HCT116 (cell line): ENCODE results near the gene VSTM2B. TPM values are rescaled to one million over a fixed set of nuclear protein-coding genes. Genes with fewer than 3 reads are reported as not detected.

Experiments used
- ATAC-seq: fragments of 200-7000 bp; cut with Tn5 transposase; 2 replicates; pipeline ENCODE4 v1.9.1; 2020; ENCODE audit warnings: mild to moderate bottlenecking, moderate library complexity
- BruUV-seq: library from RNA; stranded (reverse); fragments of 400-500 nt; replicated peaks from 2 replicates; lab custom pipeline; 2021; lab: Mats Ljungman, UMichigan
- CTCF ChIA-PET: fragments of 300-600 bp; sonication (Branson Sonifier 250); formaldehyde crosslinking; loops from one replicate; lab custom pipeline; 2021; ENCODE audit warnings: antibody characterized with exemption; lab: Charles Lee
- POLR2A ChIA-PET: fragments of 300-600, 350-600 bp; sonication (Branson Sonifier 250); formaldehyde crosslinking; loops from one replicate; lab custom pipeline; 2021; ENCODE audit warnings: antibody characterized with exemption; lab: Charles Lee
- RAD21 ChIA-PET, 2 experiments: fragments of 300-600 bp; sonication (Branson Sonifier 250); formaldehyde crosslinking; loops; one replicate each; lab custom pipeline; 2023; ENCODE audit warnings: low total read pairs in 2 of 2; ENCODE audit not compliant: uncharacterized antibody in 2 of 2, unreplicated experiment in 2 of 2, low non-redundant PET in 1 of 2; lab: Charles Lee
- DNase-seq: peaks from one replicate; pipeline ENCODE4 v3.0.0-alpha.2; 2010; ENCODE audit warnings: low read depth, low spot score
- H2AFZ ChIP-seq: fragments of 200-600 bp; shearing (Covaris generic), sonication (generic); 2 replicates; pipeline ENCODE4 v1.6.1; 2017; ENCODE audit warnings: low read depth, mixed run types, mixed read lengths, antibody characterized with exemption, low read length; ENCODE audit not compliant: poor library complexity, severe bottlenecking
- H3K27ac ChIP-seq: 2 replicates; pipeline ENCODE4 v1.5.1; 2012; ENCODE audit warnings: low read depth, low read length
- H3K27me3 ChIP-seq: fragments of 200-600 bp; sonication (generic); 2 replicates; pipeline ENCODE4 v1.6.1; 2016; ENCODE audit warnings: mixed run types, low read length, mixed read lengths; ENCODE audit not compliant: insufficient read depth
- H3K36me3 ChIP-seq, 2 experiments: fragments of 200-500 bp in 1 of 2; fragments of 200-600 bp in 1 of 2; sonication (Bioruptor generic) in 1 of 2; sonication (generic) in 1 of 2; 2 replicates each; pipeline versions ENCODE4 v1.5.1 to v1.6.1; 2014 to 2016; ENCODE audit warnings: low read length in 2 of 2, inconsistent platforms in 1 of 2, mixed read lengths in 1 of 2, mixed run types in 1 of 2; ENCODE audit not compliant: insufficient read depth in 2 of 2, control insufficient read depth in 1 of 2
- H3K4me1 ChIP-seq, 2 experiments: fragments of 200-600 bp in 1 of 2; sonication (generic) in 1 of 2; 2 replicates each; pipeline versions ENCODE4 v1.5.1 to v1.6.1; 2012 to 2017; ENCODE audit warnings: low read length in 2 of 2, inconsistent platforms in 1 of 2, mild to moderate bottlenecking in 1 of 2, mixed read lengths in 1 of 2, mixed run types in 1 of 2, moderate library complexity in 1 of 2; ENCODE audit not compliant: insufficient read depth in 2 of 2, control insufficient read depth in 1 of 2
- H3K4me2 ChIP-seq: fragments of 200-600 bp; sonication (generic); 2 replicates; pipeline ENCODE4 v1.6.1; 2017; ENCODE audit warnings: mixed run types, low read length, mixed read lengths
- H3K4me3 ChIP-seq, 2 experiments: fragments of 200-600 bp in 1 of 2; sonication (generic) in 1 of 2; replicated peaks in 1 of 2; 2 replicates each; pipeline ENCODE4 v1.5.1; 2011 to 2016; ENCODE audit warnings: low read length in 2 of 2, control low read depth in 1 of 2, low read depth in 1 of 2, mild to moderate bottlenecking in 1 of 2, mixed read lengths in 1 of 2, mixed run types in 1 of 2
- H3K79me2 ChIP-seq: fragments of 200-600 bp; sonication (generic); 2 replicates; pipeline ENCODE4 v1.6.1; 2017; ENCODE audit warnings: mild to moderate bottlenecking, mixed run types, low read length, moderate library complexity, mixed read lengths; ENCODE audit not compliant: insufficient read depth
- H3K9ac ChIP-seq: fragments of 200-600 bp; sonication (generic); 2 replicates; pipeline ENCODE4 v1.6.1; 2016; ENCODE audit warnings: low read length, mixed read lengths
- H3K9me2 ChIP-seq: fragments of 200-600 bp; sonication (generic), shearing (Covaris generic); 2 replicates; pipeline ENCODE4 v1.6.1; 2017; ENCODE audit warnings: mixed run types, mild to moderate bottlenecking, moderate library complexity; ENCODE audit not compliant: insufficient read depth
- H3K9me3 ChIP-seq, 2 experiments: fragments of 200-500 bp in 1 of 2; fragments of 200-600 bp in 1 of 2; sonication (Bioruptor generic) in 1 of 2; sonication (generic) in 1 of 2; 2 replicates each; pipeline ENCODE4 v1.6.1; 2014 to 2017; ENCODE audit warnings: low read length in 2 of 2, mixed read lengths in 2 of 2, inconsistent platforms in 1 of 2, low read depth in 1 of 2, mild to moderate bottlenecking in 1 of 2, mixed run types in 1 of 2, moderate library complexity in 1 of 2; ENCODE audit not compliant: control insufficient read depth in 1 of 2, insufficient read depth in 1 of 2
- H4K20me1 ChIP-seq: fragments of 200-600 bp; sonication (generic), shearing (Covaris generic); 2 replicates; pipeline ENCODE4 v1.6.1; 2017; ENCODE audit warnings: mixed run types, mild to moderate bottlenecking, moderate library complexity; ENCODE audit not compliant: insufficient read depth
- CBX3 ChIP-seq: IDR thresholded peaks from 2 replicates; pipeline ENCODE4 v1.6.1; 2012; ENCODE audit warnings: low read depth
- EZH2phosphoT487 ChIP-seq: fragments of 200-600 bp; IDR thresholded peaks from 2 replicates; pipeline ENCODE4 v1.6.1; 2018; ENCODE audit warnings: antibody characterized with exemption, borderline replicate concordance
- POLR2A ChIP-seq: IDR thresholded peaks from 2 replicates; pipeline ENCODE4 v1.7.0; 2011; ENCODE audit warnings: borderline replicate concordance; ENCODE audit not compliant: insufficient read depth, insufficient read length; ENCODE audit errors: extremely low read depth
- POLR2AphosphoS5 ChIP-seq: IDR thresholded peaks from 2 replicates; pipeline ENCODE4 v1.6.1; 2011; ENCODE audit warnings: mild to moderate bottlenecking, low read depth, low read length, moderate library complexity
- TCF7L2 ChIP-seq: IDR thresholded peaks from 2 replicates; pipeline ENCODE4 v1.7.0; 2011; ENCODE audit warnings: borderline replicate concordance, inconsistent platforms; ENCODE audit not compliant: insufficient read depth, insufficient read length; ENCODE audit errors: extremely low read depth
- ZNF274 ChIP-seq: fragments of 200-500 bp; sonication (Bioruptor generic); IDR thresholded peaks from 2 replicates; pipeline ENCODE4 v1.6.1; 2014; ENCODE audit warnings: mild to moderate bottlenecking, low read depth, low read length, inconsistent platforms
- intact Hi-C: fragments of 100-400 bp; cut with micrococcal nuclease; formaldehyde crosslinking; loops from 2 replicates; pipeline ENCODE4 v1.10.0; 2022
- total RNA-seq: library from RNA; stranded (reverse); gene quantifications from one replicate; pipeline ENCODE4 v1.2.1, GENCODE V29; 2021; ENCODE audit not compliant: unreplicated experiment
- TF ChIP-seq, protein P1 (sequence below): IDR thresholded peaks from 2 replicates; pipeline ENCODE4 v1.6.1; 2012; ENCODE audit warnings: low read depth
- TF ChIP-seq, protein P2 (sequence below): IDR thresholded peaks from 2 replicates; pipeline ENCODE4 v1.6.1; 2012
- TF ChIP-seq, protein P3 (sequence below): IDR thresholded peaks from 2 replicates; pipeline ENCODE4 v1.6.1; 2012
- TF ChIP-seq, protein P4 (sequence below), 3 experiments: fragments of 200-600 bp in 1 of 3; sonication (generic) in 1 of 3; IDR thresholded peaks in 2 of 3; conservative IDR thresholded peaks in 1 of 3; 2 replicates each; pipeline ENCODE4 v1.5.1; 2012 to 2017; ENCODE audit warnings: low read depth in 2 of 3, low read length in 2 of 3, antibody characterized with exemption in 1 of 3, borderline replicate concordance in 1 of 3, control low read depth in 1 of 3, mild to moderate bottlenecking in 1 of 3, mixed read lengths in 1 of 3, mixed run types in 1 of 3, moderate library complexity in 1 of 3; ENCODE audit not compliant: insufficient read depth in 1 of 3

The VSTM2B gene
- total RNA-seq, 1 experiment from 2014 or later, result not detected

DNA sequence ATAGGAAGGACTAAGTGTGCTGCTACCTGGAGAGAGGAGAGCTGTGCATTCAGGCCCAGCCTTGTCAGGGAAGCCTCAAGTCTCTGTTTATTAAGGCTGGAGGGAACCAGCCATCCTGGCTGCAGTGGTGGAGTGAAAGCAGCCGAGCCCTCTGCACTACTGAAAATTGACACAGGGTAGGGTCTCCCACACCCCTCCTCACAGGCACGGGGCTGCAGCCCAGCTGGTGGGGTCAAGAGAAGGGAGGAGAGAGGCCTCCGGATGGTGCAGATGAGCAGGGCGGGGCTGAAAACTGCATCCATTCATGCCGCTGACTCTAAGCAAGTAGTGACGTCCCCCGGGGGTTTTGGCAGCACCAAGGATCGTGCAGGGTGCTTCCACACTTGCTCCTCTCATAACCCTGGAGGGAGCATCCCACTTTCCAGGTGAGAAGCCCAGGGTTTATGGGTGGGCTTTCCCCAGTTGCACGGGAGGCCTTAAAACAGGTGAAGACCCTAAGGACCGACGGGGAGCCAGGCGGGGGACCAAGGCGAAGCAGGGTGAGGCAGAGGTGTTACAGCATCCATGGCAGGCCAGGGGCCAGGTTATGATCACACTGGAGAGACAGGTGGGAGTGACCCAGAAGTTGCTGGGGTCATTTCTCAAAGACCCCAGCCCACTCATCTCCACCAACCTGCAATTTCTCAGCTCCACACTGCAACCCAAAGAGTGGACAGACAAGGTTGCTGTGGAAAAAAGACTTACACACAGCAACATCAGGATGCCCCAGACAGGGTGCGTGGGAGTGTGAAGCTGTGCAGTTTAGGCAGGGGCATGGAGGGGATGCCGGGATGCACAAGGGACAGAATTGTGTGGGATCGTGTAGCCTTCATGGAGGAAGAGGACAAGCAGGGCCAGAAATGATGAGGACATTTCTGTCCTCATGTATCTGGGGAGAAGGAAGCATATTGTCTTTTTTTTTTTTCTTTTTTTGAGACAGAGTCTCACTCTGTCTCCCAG is 36.8 kb downstream of the VSTM2B start:
- no peaks in the 10 kb centered on the region for H3K36me3 ChIP-seq
- ChIA-PET RAD21 (no interaction called here), CTCF (no interaction called here), POLR2A (no interaction called here)
- no peaks in the 10 kb centered on the region for H3K4me1 ChIP-seq
- peaks cover 28% of the 10 kb centered on the region for H3K27me3 ChIP-seq
- H3K9me3 ChIP-seq, result no peaks in the 10 kb centered on the region
- intact Hi-C loops, result no loop called here
- no peak overlapping the region for H2AFZ ChIP-seq
- BruUV-seq, result no TSS peak
- no peak overlapping the region for H3K27ac ChIP-seq
- H3K4me2 ChIP-seq, result no peak overlapping the region
- ATAC-seq (no peak), DNase-seq (no peak)
- H4K20me1 ChIP-seq, result no peaks in the 10 kb centered on the region
- H3K9ac ChIP-seq, result no peak overlapping the region
- no peak overlapping the region for H3K4me3 ChIP-seq
- no peak for TF ChIP-seq CBX3
- no peaks in the 10 kb centered on the region for H3K79me2 ChIP-seq
- H3K9me2 ChIP-seq, result no peaks in the 10 kb centered on the region

DNA sequence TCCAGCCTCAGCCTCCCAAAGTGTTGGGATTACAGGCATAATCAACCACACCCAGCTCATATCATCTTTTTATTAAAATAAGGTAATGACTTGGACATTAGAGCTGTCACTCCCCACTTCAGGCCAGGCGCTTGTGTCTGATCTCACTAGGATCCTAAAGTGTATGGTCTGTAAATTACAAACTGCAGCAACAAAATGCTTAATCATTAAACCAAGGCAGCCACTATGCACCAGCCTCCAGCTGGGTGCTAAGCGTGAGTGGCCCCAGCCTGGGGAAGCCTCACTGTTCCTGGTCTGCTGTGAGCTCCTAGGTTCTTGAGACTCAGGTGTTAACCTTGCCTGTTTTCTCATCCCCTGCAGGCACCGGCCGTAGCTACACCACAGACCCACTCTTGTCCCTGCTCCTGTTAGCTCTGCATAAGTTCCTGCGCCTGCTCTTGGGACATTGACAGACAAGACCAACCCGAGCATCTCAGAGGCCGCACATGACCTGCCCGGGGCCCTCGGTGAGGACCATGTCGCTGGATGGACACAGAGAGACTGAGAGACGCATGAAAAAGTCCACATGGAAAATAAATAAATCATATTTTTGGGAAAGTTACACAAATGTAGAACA is 37.8 kb downstream of the VSTM2B start:
- Histone ChIP-seq H3K4me3 (no peak overlapping the region), H3K27ac (no peak overlapping the region), H2AFZ (no peak overlapping the region), H3K9me2 (no peaks in the 10 kb centered on the region), H3K4me1 (no peaks in the 10 kb centered on the region), H3K9me3 (no peaks in the 10 kb centered on the region), H3K9ac (no peak overlapping the region), H3K36me3 (no peaks in the 10 kb centered on the region), H3K4me2 (no peak overlapping the region), H3K27me3 (peaks cover 33% of the 10 kb centered on the region), H3K79me2 (no peaks in the 10 kb centered on the region), H4K20me1 (no peaks in the 10 kb centered on the region)
- ChIA-PET CTCF (no interaction called here), POLR2A (no interaction called here), RAD21 (no interaction called here)
- intact Hi-C loops, result no loop called here
- DNase-seq, result no peak
- no TSS peak for BruUV-seq
- no peak; the same call in 1 of the 2 replicates for ATAC-seq
- TF ChIP-seq, protein P1, sequence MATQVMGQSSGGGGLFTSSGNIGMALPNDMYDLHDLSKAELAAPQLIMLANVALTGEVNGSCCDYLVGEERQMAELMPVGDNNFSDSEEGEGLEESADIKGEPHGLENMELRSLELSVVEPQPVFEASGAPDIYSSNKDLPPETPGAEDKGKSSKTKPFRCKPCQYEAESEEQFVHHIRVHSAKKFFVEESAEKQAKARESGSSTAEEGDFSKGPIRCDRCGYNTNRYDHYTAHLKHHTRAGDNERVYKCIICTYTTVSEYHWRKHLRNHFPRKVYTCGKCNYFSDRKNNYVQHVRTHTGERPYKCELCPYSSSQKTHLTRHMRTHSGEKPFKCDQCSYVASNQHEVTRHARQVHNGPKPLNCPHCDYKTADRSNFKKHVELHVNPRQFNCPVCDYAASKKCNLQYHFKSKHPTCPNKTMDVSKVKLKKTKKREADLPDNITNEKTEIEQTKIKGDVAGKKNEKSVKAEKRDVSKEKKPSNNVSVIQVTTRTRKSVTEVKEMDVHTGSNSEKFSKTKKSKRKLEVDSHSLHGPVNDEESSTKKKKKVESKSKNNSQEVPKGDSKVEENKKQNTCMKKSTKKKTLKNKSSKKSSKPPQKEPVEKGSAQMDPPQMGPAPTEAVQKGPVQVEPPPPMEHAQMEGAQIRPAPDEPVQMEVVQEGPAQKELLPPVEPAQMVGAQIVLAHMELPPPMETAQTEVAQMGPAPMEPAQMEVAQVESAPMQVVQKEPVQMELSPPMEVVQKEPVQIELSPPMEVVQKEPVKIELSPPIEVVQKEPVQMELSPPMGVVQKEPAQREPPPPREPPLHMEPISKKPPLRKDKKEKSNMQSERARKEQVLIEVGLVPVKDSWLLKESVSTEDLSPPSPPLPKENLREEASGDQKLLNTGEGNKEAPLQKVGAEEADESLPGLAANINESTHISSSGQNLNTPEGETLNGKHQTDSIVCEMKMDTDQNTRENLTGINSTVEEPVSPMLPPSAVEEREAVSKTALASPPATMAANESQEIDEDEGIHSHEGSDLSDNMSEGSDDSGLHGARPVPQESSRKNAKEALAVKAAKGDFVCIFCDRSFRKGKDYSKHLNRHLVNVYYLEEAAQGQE, result no peak
- TF ChIP-seq CBX3 (no peak), ZNF274 (no peak), TCF7L2 (no peak), POLR2AphosphoS5 (no peak), POLR2A (no peak), EZH2phosphoT487 (no peak)
- TF ChIP-seq, protein P2, sequence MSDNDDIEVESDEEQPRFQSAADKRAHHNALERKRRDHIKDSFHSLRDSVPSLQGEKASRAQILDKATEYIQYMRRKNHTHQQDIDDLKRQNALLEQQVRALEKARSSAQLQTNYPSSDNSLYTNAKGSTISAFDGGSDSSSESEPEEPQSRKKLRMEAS, result no peak
- TF ChIP-seq, protein P3, sequence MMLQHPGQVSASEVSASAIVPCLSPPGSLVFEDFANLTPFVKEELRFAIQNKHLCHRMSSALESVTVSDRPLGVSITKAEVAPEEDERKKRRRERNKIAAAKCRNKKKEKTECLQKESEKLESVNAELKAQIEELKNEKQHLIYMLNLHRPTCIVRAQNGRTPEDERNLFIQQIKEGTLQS, result no peak
- TF ChIP-seq, protein P4, sequence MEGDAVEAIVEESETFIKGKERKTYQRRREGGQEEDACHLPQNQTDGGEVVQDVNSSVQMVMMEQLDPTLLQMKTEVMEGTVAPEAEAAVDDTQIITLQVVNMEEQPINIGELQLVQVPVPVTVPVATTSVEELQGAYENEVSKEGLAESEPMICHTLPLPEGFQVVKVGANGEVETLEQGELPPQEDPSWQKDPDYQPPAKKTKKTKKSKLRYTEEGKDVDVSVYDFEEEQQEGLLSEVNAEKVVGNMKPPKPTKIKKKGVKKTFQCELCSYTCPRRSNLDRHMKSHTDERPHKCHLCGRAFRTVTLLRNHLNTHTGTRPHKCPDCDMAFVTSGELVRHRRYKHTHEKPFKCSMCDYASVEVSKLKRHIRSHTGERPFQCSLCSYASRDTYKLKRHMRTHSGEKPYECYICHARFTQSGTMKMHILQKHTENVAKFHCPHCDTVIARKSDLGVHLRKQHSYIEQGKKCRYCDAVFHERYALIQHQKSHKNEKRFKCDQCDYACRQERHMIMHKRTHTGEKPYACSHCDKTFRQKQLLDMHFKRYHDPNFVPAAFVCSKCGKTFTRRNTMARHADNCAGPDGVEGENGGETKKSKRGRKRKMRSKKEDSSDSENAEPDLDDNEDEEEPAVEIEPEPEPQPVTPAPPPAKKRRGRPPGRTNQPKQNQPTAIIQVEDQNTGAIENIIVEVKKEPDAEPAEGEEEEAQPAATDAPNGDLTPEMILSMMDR (IDR thresholded peaks at IDR 0.05 in 2 of 3, conservative IDR thresholded peaks at IDR 0.05 in 1 of 3; ENCODE audit: borderline replicate concordance in 1 of 3, insufficient read depth in 1 of 3, low read depth in 2 of 3, low read length in 2 of 3), result no peak
